ENCODE results near the gene TBX20.
"Not testable (repeated sequence)": the region's sequence is repeated elsewhere in the genome, so short reads cannot be mapped to it uniquely, and the experiment has no call there.

DNA sequence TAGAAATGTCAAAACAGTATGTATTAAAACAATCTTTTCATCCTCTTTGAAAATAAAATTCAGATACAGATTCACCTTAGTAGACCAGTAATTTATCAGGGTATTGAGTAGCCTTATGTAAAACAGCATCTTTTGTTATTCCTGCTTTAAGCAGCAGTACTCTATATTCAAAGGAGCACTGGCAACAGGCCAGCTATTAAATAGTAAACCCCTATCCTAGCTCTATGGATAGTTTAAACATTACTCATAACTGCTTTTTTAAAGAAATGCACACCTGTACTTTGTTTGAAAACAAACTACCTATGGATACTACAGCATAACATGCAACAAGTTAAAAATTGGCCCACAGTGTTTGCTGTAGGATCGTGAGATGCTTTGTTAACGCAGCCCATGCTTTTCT, 53.7 kb downstream of the TBX20 start:
- not testable (repeated sequence) for TF ChIP-seq POLR2AphosphoS5 (IDR thresholded peaks at IDR 0.05; ENCODE audit: low read depth); ZNF114 (CRISPR knock-in tag; IDR thresholded peaks at IDR 0.05); CREB1 (CRISPR knock-in tag; IDR thresholded peaks at IDR 0.05; ENCODE audit: low read depth); NANOG (IDR thresholded peaks at IDR 0.05; ENCODE audit: borderline replicate concordance); EZH2phosphoT487 (IDR thresholded peaks at IDR 0.05; ENCODE audit: unreplicated experiment); ZNF331 (CRISPR knock-in tag; IDR thresholded peaks at IDR 0.05; ENCODE audit: low read depth); EZH2 (IDR thresholded peaks at IDR 0.05; ENCODE audit: low read depth, unreplicated experiment); JUNB (IDR thresholded peaks at IDR 0.05; ENCODE audit: unreplicated experiment)
- TF ChIP-seq, protein P1, sequence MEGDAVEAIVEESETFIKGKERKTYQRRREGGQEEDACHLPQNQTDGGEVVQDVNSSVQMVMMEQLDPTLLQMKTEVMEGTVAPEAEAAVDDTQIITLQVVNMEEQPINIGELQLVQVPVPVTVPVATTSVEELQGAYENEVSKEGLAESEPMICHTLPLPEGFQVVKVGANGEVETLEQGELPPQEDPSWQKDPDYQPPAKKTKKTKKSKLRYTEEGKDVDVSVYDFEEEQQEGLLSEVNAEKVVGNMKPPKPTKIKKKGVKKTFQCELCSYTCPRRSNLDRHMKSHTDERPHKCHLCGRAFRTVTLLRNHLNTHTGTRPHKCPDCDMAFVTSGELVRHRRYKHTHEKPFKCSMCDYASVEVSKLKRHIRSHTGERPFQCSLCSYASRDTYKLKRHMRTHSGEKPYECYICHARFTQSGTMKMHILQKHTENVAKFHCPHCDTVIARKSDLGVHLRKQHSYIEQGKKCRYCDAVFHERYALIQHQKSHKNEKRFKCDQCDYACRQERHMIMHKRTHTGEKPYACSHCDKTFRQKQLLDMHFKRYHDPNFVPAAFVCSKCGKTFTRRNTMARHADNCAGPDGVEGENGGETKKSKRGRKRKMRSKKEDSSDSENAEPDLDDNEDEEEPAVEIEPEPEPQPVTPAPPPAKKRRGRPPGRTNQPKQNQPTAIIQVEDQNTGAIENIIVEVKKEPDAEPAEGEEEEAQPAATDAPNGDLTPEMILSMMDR (conservative IDR thresholded peaks at IDR 0.05; ENCODE audit: low read depth in 2 of 2): not testable (repeated sequence)
- TF ChIP-seq, protein P2, sequence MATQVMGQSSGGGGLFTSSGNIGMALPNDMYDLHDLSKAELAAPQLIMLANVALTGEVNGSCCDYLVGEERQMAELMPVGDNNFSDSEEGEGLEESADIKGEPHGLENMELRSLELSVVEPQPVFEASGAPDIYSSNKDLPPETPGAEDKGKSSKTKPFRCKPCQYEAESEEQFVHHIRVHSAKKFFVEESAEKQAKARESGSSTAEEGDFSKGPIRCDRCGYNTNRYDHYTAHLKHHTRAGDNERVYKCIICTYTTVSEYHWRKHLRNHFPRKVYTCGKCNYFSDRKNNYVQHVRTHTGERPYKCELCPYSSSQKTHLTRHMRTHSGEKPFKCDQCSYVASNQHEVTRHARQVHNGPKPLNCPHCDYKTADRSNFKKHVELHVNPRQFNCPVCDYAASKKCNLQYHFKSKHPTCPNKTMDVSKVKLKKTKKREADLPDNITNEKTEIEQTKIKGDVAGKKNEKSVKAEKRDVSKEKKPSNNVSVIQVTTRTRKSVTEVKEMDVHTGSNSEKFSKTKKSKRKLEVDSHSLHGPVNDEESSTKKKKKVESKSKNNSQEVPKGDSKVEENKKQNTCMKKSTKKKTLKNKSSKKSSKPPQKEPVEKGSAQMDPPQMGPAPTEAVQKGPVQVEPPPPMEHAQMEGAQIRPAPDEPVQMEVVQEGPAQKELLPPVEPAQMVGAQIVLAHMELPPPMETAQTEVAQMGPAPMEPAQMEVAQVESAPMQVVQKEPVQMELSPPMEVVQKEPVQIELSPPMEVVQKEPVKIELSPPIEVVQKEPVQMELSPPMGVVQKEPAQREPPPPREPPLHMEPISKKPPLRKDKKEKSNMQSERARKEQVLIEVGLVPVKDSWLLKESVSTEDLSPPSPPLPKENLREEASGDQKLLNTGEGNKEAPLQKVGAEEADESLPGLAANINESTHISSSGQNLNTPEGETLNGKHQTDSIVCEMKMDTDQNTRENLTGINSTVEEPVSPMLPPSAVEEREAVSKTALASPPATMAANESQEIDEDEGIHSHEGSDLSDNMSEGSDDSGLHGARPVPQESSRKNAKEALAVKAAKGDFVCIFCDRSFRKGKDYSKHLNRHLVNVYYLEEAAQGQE (IDR thresholded peaks at IDR 0.05; ENCODE audit: unreplicated experiment): not testable (repeated sequence)
- TF ChIP-seq, protein P3, sequence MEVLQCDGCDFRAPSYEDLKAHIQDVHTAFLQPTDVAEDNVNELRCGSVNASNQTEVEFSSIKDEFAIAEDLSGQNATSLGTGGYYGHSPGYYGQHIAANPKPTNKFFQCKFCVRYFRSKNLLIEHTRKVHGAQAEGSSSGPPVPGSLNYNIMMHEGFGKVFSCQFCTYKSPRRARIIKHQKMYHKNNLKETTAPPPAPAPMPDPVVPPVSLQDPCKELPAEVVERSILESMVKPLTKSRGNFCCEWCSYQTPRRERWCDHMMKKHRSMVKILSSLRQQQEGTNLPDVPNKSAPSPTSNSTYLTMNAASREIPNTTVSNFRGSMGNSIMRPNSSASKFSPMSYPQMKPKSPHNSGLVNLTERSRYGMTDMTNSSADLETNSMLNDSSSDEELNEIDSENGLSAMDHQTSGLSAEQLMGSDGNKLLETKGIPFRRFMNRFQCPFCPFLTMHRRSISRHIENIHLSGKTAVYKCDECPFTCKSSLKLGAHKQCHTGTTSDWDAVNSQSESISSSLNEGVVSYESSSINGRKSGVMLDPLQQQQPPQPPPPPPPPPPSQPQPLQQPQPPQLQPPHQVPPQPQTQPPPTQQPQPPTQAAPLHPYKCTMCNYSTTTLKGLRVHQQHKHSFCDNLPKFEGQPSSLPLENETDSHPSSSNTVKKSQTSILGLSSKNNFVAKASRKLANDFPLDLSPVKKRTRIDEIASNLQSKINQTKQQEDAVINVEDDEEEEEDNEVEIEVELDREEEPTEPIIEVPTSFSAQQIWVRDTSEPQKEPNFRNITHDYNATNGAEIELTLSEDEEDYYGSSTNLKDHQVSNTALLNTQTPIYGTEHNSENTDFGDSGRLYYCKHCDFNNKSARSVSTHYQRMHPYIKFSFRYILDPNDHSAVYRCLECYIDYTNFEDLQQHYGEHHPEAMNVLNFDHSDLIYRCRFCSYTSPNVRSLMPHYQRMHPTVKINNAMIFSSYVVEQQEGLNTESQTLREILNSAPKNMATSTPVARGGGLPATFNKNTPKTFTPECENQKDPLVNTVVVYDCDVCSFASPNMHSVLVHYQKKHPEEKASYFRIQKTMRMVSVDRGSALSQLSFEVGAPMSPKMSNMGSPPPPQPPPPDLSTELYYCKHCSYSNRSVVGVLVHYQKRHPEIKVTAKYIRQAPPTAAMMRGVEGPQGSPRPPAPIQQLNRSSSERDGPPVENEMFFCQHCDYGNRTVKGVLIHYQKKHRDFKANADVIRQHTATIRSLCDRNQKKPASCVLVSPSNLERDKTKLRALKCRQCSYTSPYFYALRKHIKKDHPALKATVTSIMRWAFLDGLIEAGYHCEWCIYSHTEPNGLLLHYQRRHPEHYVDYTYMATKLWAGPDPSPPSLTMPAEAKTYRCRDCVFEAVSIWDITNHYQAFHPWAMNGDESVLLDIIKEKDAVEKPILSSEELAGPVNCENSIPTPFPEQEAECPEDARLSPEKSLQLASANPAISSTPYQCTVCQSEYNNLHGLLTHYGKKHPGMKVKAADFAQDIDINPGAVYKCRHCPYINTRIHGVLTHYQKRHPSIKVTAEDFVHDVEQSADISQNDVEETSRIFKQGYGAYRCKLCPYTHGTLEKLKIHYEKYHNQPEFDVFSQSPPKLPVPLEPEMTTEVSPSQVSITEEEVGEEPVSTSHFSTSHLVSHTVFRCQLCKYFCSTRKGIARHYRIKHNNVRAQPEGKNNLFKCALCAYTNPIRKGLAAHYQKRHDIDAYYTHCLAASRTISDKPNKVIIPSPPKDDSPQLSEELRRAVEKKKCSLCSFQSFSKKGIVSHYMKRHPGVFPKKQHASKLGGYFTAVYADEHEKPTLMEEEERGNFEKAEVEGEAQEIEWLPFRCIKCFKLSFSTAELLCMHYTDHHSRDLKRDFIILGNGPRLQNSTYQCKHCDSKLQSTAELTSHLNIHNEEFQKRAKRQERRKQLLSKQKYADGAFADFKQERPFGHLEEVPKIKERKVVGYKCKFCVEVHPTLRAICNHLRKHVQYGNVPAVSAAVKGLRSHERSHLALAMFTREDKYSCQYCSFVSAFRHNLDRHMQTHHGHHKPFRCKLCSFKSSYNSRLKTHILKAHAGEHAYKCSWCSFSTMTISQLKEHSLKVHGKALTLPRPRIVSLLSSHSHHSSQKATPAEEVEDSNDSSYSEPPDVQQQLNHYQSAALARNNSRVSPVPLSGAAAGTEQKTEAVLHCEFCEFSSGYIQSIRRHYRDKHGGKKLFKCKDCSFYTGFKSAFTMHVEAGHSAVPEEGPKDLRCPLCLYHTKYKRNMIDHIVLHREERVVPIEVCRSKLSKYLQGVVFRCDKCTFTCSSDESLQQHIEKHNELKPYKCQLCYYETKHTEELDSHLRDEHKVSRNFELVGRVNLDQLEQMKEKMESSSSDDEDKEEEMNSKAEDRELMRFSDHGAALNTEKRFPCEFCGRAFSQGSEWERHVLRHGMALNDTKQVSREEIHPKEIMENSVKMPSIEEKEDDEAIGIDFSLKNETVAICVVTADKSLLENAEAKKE (CRISPR knock-in tag; IDR thresholded peaks at IDR 0.05): not testable (repeated sequence)
- TF ChIP-seq, protein P4, sequence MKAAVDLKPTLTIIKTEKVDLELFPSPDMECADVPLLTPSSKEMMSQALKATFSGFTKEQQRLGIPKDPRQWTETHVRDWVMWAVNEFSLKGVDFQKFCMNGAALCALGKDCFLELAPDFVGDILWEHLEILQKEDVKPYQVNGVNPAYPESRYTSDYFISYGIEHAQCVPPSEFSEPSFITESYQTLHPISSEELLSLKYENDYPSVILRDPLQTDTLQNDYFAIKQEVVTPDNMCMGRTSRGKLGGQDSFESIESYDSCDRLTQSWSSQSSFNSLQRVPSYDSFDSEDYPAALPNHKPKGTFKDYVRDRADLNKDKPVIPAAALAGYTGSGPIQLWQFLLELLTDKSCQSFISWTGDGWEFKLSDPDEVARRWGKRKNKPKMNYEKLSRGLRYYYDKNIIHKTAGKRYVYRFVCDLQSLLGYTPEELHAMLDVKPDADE (IDR thresholded peaks at IDR 0.05): not testable (repeated sequence)

Measured in GM23338 (cell line).